ELR (cell line): ENCODE data around the gene KCNQ1.
A peak's percentile ranks its signal among the peaks of the same experiment; 100 is the strongest.

ENCODE experiments used
- DNase-seq: peaks from one replicate; pipeline ENCODE4 v3.0.0-alpha.2; 2015; ENCODE audit warnings: low read depth

The KCNQ1 gene

GRCh38 chr11:2883979-2884815, 439.4 kb downstream of the KCNQ1 start:
- no peak for DNase-seq

DNA sequence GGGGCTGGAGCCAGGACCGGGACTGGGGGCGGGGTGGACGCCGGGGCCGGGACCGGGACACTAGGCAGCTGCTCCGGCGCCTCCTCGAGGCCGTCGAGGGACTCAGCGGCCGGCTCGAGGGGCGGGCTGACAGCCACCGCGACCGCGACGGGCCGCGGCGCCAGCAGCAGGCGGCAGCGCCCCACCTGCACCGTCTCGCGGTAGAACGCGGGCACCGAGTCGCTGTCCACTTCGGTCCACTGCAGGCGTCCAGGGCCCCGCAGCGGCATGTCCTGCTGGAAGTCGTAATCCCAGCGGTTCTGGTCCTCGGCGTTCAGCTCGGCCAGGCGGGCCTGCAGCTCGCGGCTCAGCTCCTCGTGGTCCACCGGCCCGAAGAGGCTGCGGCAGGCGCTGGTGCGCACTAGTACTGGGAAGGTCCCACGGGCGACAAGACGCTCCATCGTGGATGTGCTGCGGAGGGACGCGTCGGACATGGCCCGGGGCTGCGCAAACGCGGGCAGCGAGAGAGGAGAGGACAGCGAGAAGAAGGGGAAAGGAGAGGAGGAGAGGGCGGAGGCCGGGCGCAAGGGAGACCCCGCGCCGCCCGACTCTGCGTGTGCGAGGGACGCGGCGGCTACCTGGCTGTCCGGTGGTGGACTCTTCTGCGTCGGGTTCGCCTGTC, 440.3 kb downstream of the KCNQ1 start:
- peak; percentile 49 for DNase-seq

DNA sequence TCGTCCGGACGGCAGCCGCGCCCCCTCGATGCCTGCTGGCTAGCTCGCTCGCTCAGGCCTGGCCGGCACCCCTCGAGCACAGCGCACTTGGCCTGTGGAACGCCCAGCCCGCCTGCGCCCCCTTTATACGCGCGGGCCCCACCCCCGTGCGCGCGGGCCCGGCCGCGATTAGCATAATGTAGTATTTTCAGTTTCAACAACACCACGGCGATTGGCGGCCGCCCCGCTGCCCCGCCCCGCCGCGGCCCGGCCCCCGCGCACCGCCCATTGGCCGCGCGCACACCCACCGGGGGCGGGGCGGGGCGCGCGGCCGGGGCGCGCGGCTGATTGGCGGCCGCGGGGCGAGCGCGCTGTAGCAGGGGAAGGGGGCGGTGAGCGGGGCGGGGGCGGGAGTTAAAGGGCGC, 440.9 kb downstream of the KCNQ1 start, which contains the start of gene CDKN1C:
CDKN1C (minus strand) TSS at position 98 of the 404 bp plus-strand sequence. CDS start 319 bp downstream, outside the sequence.
- peak; percentile 77 for DNase-seq

DNA sequence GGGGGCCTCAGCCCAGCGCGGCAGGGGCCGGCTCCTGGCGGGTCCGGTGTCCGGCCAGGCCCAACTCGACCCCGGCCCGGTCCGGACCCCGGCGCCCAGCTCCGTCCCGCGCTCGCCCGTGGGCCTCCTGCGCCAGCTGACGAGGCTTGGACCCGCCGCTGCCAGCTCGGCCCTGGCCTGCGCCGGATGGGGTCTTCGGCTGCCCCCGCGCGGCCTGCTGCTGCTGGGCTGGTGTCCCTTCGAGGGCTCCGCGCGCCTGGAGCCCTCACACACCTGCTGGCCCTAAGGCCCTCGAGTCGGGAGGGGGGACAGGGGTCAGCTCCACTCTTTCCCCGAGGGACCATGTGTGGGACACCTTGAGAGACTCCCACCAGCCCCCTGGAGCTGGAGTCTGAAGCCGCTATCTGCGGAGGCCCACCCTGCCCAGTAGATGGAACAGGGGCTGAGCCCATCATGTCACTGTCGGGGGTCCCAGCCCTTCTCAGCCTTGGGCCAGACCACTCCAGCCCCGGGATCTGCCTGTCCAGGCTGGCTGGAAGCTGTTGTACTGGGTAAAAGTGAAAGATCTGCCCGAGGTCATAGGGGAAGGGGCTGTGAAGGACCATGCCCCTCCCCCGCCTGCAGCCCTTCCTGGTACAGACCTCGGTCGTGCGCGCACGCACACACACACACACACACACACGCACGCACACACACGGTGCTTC, 441.5 kb downstream of the KCNQ1 start:
- no peak for DNase-seq

DNA sequence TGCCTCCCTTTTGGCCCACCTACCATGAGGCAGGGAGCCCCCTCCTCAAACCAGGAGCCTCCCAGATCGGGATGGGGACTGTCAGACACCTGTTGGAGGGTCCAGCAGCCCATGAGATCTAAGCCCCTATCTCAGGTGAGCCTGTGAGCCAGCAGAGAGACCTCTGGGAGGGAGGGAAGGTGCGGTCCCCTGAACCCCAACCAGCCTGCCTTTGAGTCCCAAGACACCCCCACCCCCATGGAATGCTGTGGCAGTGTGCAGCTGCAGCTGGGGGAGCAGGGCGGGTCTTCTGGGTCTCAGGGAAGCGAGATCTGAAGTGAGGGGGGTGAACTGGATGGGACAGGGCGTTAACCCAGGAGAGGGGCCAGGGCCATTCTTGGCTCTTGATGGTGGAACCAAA, 442.1 kb downstream of the KCNQ1 start:
- DNase-seq, result no peak

DNA sequence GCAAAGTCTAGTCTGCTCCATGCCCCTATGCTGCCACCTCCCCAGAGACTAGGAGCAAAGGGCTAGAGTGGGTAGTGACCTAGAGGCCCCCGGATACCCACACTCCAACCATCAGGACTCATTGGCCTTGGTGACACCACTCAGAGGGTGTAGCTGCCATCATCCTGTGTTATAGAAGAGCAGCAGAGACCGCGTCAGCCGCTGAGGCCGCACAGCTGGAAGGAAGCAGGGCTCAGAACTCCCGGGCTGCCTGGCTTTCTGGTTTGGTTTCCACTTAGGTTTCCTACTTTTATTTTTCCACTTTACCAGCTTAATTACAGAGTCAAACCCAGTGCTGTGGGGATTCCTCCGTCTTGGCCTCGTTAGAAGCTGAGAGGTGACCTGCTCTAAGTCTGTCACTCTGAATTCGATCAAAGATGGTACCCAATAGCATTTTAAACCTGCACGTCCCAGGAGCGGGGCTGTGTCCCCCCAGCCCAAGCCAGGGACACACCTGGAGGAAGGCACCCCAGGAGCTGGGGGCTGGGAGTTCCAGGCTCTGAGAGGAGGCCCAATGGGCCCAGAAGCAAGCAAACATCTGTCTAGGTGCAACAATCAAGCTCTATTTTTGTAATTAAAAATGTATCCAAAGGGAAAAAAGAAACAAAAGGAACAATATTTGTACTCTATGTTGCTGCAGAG, 442.8 kb downstream of the KCNQ1 start:
- DNase-seq, result no peak

DNA sequence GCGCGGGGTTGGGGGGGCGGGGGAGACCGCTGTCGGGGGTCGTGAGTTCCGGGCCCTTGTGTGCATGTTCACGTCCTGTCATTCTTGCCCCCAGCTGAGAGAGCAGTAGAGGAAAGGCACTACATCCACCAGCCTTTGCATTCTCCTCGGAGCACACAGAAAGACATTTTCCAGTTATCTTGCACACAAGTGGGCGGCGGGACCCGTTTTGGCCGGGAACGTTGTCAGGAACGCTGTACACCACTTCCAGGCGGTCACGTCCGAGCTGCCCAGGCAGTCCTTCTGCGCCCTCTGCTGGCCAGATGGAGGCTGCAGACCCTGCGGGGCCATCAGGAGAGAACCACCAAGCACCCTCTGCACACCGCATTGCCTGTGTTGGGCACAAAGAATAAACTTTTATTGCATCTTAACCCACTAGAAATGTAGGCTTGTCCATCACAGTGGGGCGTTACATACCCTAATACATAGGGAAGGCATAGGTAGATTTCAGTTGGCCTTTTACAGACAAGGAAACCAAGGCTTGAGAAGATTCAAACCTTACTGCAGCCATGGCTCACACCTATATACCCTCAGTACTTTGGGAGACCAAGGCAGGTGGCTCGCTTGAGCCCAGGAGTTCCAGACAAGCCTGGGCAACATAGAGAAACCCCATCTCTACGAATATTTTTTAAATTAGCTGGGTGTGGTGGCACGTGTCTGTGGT, 443.6 kb downstream of the KCNQ1 start:
- DNase-seq, result peak; percentile 84

- DNase-seq, result no peak
Measured at GRCh38 chr11:2889362-2890273, 444.8 kb downstream of the KCNQ1 start.

DNA sequence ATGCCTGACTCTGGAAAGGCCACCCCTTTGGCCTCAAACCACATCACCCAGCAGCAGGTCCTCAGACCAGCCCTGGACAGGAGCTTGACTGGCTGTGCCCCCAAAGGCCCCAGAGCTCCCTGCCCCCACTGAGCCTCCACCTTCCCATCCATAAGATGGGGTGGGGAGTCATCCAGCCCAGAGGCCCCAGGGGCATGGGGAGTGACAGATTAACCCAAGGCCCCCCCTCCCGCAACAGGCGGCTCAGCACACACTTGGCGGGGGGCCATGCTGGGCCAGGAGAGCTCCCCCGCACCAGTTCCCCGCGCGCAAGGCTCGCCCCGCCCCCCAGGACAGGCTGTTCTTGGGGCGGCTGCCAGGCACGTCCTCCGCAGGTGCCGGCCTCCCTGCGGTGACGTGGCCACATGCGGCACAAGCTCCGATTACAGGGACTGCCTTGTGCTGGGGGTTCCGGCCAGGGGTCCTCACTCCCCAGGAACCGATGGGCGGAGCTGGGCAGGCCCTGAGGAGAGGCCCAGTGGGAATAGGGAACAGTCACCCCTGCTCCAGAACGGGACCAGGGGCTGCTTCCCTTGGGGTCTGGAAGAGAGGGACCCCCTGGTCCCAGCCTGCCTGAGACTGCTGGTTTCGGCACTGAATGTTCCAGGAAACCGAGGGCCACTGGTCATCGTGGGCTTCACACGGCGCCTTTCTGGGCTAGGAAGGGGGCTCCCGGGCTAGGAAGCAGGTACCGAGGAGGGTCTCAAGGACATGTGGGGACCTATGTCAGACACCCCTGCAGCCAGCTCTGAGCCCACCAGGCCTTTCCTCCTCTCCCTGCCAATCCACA, 445.9 kb downstream of the KCNQ1 start:
- peak; percentile 52 for DNase-seq

DNA sequence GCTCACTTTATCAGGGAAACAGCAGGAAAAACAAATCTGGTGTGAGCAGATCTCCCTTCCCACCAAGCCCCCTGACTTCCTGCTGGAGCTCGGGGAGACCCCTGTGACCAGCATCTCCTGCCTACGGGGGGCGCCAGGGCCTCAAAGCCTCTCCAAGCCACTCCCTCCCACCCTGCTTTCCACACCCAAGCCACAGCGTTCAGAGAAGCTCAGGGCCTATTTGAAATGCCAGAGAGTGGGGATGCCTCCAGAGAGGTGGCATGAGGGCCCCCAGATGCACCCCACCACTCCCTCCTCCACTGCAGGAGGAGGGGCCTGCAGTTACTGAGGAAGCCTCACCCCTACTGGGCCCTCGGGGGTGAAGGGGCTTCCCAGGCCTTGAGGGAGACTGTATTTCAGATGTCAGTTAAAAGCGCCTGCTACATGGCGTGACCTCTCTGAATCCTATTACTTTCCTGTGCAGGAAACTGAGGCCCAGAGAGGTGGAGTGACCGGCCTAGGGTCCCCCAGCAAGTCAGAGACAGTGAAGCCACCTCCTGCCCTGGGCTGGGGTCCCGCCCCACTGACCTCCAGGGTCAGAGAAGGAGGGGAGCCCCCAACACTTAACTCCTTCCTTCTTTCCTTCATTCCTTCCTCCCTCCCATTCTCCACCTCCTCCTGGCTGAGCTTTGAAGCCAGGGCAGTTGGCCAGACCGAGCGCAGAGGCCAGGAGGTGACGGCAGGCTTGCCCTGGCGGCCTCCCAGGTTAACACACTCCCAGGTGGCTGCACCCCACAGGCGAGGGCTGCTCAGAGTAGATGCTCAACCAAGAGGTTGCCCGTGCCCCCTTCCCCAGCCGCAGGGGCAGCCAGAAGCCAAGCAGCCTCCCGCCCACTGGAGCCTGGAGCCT, 446.8 kb downstream of the KCNQ1 start:
- DNase-seq, result peak; percentile 25

DNA sequence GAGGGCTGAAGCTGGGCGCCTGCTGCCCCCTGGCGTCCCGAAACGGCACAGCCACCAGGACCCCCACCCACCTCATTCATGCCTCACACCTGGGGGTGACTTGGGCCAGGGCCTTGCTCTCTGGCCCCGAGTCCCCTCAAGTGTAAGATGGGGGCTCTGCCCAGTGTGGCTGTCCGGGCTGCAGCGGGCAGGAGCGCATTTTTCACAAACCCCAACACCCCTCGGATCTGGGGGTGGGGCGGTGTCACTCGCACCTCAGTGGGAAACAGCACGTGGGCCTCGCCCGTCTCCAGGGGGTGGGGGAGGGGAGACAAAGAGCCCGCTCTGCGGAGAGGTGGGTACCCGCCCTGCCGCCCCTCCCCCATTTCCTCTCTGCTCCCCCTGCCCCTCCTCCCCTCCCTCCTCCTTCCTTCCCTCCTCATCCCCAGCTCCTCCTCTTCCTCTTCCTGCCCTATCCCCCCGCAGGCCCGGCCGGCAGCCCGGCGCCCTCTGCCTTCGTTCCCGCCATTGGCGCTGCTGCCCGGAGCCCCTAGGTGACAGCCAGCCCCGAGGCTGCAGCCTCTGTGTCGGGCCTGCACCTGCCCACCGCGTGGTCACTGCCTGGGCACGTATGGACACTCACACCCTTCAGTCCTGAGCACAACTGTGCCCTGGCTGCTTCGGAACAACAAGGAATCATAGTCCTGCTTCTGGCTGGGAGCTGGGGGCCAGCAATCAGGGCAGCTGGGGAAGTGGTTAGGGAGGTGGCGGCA, 447.6 kb downstream of the KCNQ1 start:
- peak; percentile 59 for DNase-seq

DNA sequence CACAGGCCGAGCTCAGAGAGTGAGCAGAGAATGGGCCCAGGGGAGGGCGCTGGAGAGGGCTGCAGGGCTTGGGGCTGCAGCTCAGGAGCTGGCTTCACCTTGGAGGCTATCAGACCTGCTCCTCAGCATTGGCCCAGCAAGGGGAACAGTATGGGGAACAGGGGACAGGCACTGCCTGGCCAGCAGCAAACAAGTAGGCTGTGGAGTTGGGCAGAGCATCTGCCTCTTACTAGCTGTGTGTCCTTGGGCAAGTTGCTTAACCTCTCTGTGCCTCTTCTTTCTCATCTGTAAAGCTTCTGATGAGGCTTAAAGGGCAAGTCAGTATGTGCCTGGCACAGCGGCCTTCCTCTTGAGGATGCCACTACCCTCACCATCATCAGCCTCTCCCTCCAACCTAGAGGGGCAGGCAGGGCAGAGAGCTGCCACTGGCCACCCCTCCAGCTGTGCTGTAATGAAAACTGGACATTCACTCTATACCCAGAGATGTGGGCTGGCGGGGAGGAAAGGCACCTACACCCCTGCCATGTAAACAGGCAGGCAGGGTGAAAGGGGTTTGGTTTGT, 448.2 kb downstream of the KCNQ1 start:
- DNase-seq, result peak; percentile 40

DNA sequence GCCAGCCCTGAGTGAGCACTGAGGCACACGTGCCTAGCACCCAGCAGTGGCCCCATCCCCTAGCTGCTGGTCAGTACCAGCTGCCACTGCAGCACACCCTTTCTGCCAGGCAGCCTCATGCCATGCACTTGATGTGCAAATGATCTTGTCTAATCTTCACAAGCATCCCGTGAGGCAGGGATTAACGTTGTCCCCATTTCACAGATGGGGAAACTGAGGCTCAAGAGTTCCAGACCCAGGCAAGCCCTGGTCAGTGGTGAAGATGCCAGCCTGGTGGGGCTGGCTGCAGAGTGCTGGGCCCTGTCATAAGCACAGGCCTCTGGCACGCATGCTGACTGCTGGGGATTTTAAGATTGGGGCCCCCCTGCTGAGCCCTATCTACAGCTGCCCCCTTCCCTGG, 449.1 kb downstream of the KCNQ1 start:
- no peak for DNase-seq

DNA sequence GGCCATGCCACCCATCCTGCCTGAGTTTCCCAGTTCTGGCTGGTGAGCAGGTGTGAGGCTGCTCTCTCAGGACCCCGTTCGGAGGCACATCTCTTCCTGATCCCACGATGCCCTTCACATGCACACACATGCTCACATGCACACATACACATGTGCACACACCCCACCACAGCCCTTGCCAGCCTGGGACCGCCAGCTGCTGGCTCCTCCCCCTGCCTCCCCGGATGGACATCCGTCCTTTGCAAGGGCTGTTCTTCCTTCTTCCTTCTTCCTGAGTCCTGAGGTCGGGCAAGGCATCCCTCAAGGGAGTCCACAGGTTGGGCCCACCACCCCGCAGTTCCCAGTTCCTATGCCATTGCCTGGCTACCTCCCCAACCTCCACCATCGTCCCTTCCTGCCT, 451.2 kb downstream of the KCNQ1 start:
- no peak for DNase-seq

DNA sequence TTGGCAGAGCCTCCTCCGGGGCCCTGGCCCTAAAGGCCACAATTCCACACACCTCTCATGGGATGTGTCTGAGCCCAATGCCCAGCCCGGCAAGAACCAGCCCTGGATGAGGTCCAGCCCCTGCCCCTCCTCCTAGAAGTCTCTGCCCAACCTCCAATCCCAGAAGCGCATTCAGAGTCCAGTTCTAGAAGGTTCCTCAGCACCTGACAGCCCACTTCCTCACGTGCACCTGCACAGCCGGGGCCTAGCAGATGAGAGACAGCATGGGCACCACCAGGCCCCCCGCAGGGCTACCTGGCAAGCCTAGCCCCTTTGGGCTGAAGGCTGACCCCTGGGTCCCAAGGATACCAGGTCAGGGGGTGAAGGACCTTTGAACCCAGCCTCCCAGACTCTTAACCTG, 452.2 kb downstream of the KCNQ1 start:
- no peak for DNase-seq

GRCh38 chr11:2898366-2899079, 453.7 kb downstream of the KCNQ1 start:
- DNase-seq, result peak; percentile 95
